T-helper 9 cell (primary cell): Measurements from ENCODE around the gene PAX6.

Experiments used
- DNase-seq: peaks from one replicate; pipeline ENCODE4 v3.0.0-alpha.2; 2020

The PAX6 gene

GRCh38 chr11:31822175-31822926 is 11.2 kb upstream of the PAX6 start:
- DNase-seq, result no peak

- no peak for DNase-seq
These were observed 10.6 kb upstream of the PAX6 start for GRCh38 chr11:31821766-31822165.

GRCh38 chr11:31821235-31821764 is 10.2 kb upstream of the PAX6 start:
- no peak for DNase-seq

GRCh38 chr11:31820438-31820818 is 9.3 kb upstream of the PAX6 start:
- no peak for DNase-seq

GRCh38 chr11:31819621-31820437 is 8.7 kb upstream of the PAX6 start:
- no peak for DNase-seq

- no peak for DNase-seq
These were observed 7.8 kb upstream of the PAX6 start for GRCh38 chr11:31818874-31819331.

GRCh38 chr11:31818425-31818755 is 7.3 kb upstream of the PAX6 start:
- no peak for DNase-seq

- no peak for DNase-seq
These were observed 6.7 kb upstream of the PAX6 start for GRCh38 chr11:31817621-31818424.

- no peak for DNase-seq
These were observed 6.0 kb upstream of the PAX6 start for GRCh38 chr11:31817054-31817620.

GRCh38 chr11:31816468-31817053 is 5.4 kb upstream of the PAX6 start:
- DNase-seq, result no peak

GRCh38 chr11:31815711-31816467 is 4.8 kb upstream of the PAX6 start:
- DNase-seq, result no peak

GRCh38 chr11:31814176-31814868 is 3.2 kb upstream of the PAX6 start:
- no peak for DNase-seq

GRCh38 chr11:31813391-31814175 is 2.5 kb upstream of the PAX6 start:
- no peak for DNase-seq

- DNase-seq, result no peak
These were observed 1.6 kb upstream of the PAX6 start for GRCh38 chr11:31812383-31813381.

GRCh38 chr11:31809857-31810778 is 1.0 kb downstream of the PAX6 start:
- no peak for DNase-seq

- no peak for DNase-seq
These were observed 1.6 kb downstream of the PAX6 start for GRCh38 chr11:31809541-31809856.

- no peak for DNase-seq
These were observed 2.2 kb downstream of the PAX6 start for GRCh38 chr11:31808721-31809540.
